Measurements from ENCODE around the gene BRSK2.

DNA sequence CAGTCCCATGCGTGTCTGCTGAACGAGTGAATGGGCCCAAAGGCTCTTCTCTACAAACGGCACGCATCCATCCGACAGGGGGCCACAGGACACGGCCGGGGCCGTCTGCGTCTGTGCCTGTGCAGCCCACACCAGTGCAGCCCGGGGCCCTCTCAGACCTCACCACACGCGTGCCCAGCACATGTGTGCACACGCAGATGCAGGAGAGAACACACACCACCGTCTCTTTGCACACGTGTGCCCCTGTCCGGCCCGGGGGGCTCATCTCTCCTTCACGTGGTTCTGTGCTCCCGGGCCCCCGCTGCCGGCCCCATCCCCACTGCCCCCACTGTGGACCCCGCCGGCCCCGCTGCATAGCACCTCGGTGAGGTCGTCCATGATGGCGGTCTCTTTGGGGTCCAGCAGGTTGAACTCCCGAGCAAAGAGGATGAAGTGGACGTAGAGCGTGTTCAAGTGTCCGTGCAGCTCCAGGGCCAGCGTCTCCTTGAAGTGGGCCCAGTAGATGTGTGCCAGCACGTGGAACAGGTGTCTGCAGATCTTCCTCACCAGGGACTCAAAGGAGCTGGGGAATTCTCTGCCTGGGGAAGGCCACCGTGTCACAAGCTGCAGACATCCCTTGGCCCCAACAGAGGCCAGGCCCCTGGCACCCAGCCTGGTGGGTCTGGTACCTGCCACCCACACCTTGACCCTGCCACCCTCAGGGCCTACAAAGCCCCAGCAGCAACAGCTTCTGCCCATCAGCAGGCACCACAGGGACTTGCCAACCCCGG, 80.4 kb downstream of the BRSK2 start:
- no peak for TF ChIP-seq POLR2A (IDR thresholded peaks at IDR 0.05)
- TF ChIP-seq, protein P1, sequence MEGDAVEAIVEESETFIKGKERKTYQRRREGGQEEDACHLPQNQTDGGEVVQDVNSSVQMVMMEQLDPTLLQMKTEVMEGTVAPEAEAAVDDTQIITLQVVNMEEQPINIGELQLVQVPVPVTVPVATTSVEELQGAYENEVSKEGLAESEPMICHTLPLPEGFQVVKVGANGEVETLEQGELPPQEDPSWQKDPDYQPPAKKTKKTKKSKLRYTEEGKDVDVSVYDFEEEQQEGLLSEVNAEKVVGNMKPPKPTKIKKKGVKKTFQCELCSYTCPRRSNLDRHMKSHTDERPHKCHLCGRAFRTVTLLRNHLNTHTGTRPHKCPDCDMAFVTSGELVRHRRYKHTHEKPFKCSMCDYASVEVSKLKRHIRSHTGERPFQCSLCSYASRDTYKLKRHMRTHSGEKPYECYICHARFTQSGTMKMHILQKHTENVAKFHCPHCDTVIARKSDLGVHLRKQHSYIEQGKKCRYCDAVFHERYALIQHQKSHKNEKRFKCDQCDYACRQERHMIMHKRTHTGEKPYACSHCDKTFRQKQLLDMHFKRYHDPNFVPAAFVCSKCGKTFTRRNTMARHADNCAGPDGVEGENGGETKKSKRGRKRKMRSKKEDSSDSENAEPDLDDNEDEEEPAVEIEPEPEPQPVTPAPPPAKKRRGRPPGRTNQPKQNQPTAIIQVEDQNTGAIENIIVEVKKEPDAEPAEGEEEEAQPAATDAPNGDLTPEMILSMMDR (IDR thresholded peaks at IDR 0.05), result no peak
- TF ChIP-seq POLR2AphosphoS5 (IDR thresholded peaks at IDR 0.05), result no peak

All from breast epithelium (tissue), 3 donors.